Measurements from ENCODE around the gene CMKLR1.

CMKLR1 gene

GRCh38 chr12:108360487-108360886 is 21.4 kb upstream of the CMKLR1 start:
- DNase-seq: no peak

- no peak for DNase-seq
Measured at GRCh38 chr12:108360057-108360456, 20.9 kb upstream of the CMKLR1 start.

- DNase-seq: no peak
Measured at GRCh38 chr12:108358580-108358965, 19.5 kb upstream of the CMKLR1 start.

GRCh38 chr12:108357834-108358579 is 18.9 kb upstream of the CMKLR1 start:
- DNase-seq: no peak

GRCh38 chr12:108356835-108357806 is 18.0 kb upstream of the CMKLR1 start:
- no peak for DNase-seq

- no peak for DNase-seq
Measured at GRCh38 chr12:108355069-108355468, 16.0 kb upstream of the CMKLR1 start.

GRCh38 chr12:108352591-108352990 is 13.5 kb upstream of the CMKLR1 start:
- DNase-seq: no peak

- DNase-seq: no peak
Measured at GRCh38 chr12:108350511-108350910, 11.4 kb upstream of the CMKLR1 start.

- DNase-seq: no peak
Measured at GRCh38 chr12:108349278-108349688, 10.2 kb upstream of the CMKLR1 start.

GRCh38 chr12:108348842-108349241 is 9.7 kb upstream of the CMKLR1 start:
- no peak for DNase-seq

GRCh38 chr12:108346727-108347710 is 7.9 kb upstream of the CMKLR1 start:
- no peak for DNase-seq

GRCh38 chr12:108345716-108346633 is 6.9 kb upstream of the CMKLR1 start:
- DNase-seq: no peak

- no peak for DNase-seq
Measured at GRCh38 chr12:108342985-108343384, 3.9 kb upstream of the CMKLR1 start.

- no peak for DNase-seq
Measured at GRCh38 chr12:108341854-108342847, 3.0 kb upstream of the CMKLR1 start.

GRCh38 chr12:108341356-108341755 is 2.2 kb upstream of the CMKLR1 start:
- DNase-seq: no peak

- no peak for DNase-seq
Measured at GRCh38 chr12:108340037-108340436, 926 bp upstream of the CMKLR1 start.

- no peak for DNase-seq
Measured at GRCh38 chr12:108337235-108338223, 1.6 kb downstream of the CMKLR1 start.

GRCh38 chr12:108335349-108336119 is 3.6 kb downstream of the CMKLR1 start:
- DNase-seq: no peak

Data from activated CD4-positive, CD25-positive, alpha-beta regulatory T cell treated with anti-CD3 and anti-CD28 coated beads, Interleukin-2, amount 50 U/mL, for 72 hours (primary cell).